NCI-H345 treated with DMSO at 0.1 percent for 48 hours (cell line): ENCODE data around the gene DENND5B.

ENCODE experiments used
- DNase-seq: peaks from one replicate; lab custom pipeline; 2025; ENCODE audit not compliant: unreplicated experiment; lab: John Stamatoyannopoulos, UW

Gene DENND5B

DNA sequence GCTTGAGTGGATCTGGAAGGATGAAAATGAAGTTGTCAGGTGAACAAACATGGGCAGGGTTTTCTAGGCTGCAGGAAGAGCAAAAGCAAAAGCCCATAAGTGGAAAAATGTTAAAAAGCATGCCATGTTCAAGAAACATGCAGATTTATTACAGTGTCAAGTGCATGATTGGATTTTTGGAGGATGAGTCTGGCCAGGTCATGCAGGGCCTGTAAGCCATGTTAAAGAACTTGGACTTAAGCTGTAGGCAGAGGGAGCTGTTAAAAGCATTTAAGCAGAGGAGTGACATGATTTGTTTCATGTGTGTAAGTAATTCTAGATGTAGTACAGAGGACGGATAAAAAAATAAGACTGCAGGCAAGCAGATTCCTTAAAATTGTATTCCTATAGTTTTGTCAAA, 248.7 kb downstream of the DENND5B start:
- no peak for DNase-seq

GRCh38 chr12:31339831-31340622, 250.9 kb downstream of the DENND5B start:
- DNase-seq = no peak

DNA sequence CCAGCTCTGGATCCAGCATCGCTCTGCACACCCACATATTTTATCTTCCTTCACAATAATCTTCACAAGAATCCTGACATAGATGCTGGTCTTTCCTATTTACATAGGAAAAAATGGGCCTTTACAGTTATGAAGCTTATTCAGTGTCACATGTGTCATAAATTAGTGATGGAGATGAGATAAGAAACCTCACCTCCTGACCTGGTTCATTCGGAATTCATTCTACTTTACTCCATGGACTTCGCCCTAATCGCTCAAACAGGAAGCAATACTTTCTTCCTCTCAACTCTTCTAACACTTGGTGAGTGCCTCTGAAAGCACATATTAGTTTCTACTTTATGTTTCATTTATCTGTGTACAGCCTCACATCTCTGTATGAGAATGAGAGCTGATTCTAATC, 253.0 kb downstream of the DENND5B start:
- DNase-seq = no peak
